Lower lobe of right lung (tissue), 2 donors: ENCODE data around the gene POU2F1. TPM values are rescaled to one million over a fixed set of nuclear protein-coding genes. Genes with fewer than 3 reads are reported as not detected.
A peak's percentile ranks its signal among the peaks of the same experiment; 100 is the strongest.

Experiments
- ATAC-seq, 2 donors: fragments of 200-7000 bp; cut with Tn5 transposase; one replicate each; pipeline ENCODE4 v1.9.1; 2020 to 2022; ENCODE audit warnings: mild to moderate bottlenecking in 2 of 2, moderate library complexity in 2 of 2
- DNase-seq: peaks from one replicate; pipeline ENCODE4 v3.0.0-alpha.2; 2020
- H3K27ac ChIP-seq: fragments of 200-600 bp; one replicate; pipeline ENCODE4 v1.8.0; 2022
- H3K27me3 ChIP-seq: fragments of 200-600 bp; one replicate; pipeline ENCODE4 v1.8.0; 2022; ENCODE audit warnings: low read depth
- H3K36me3 ChIP-seq: fragments of 200-600 bp; one replicate; pipeline ENCODE4 v1.8.0; 2022; ENCODE audit warnings: mild to moderate bottlenecking
- H3K4me1 ChIP-seq: fragments of 200-600 bp; one replicate; pipeline ENCODE4 v1.8.0; 2022
- H3K4me3 ChIP-seq: fragments of 200-600 bp; one replicate; pipeline ENCODE4 v1.8.0; 2022; ENCODE audit warnings: mild to moderate bottlenecking
- H3K9me3 ChIP-seq: fragments of 200-600 bp; one replicate; pipeline ENCODE4 v1.8.0; 2022
- CTCF ChIP-seq: fragments of 200-600 bp; IDR thresholded peaks from one replicate; pipeline ENCODE4 v1.8.0; 2022; ENCODE audit warnings: antibody characterized with exemption, mild to moderate bottlenecking
- intact Hi-C: fragments of 100-400 bp; cut with DNase I; formaldehyde crosslinking; loops from one replicate; pipeline ENCODE4 v1.11.0; 2022
- total RNA-seq: library from RNA; stranded (reverse); fragmentation: NEBNext Ultra II Directional; extraction: Animal tissue kit (Norgen Biotek cat#: 25700); gene quantifications from one replicate; pipeline ENCODE4 v1.2.1, GENCODE V29; 2021
- donor health status: DM: no; HTN: yes; CAD: no; lungs with severe emphysema.

POU2F1 gene
- total RNA-seq, 1 donor from 2014 or later, result 20.1 TPM

- DNase-seq (no peak), ATAC-seq (no peak)
- Histone ChIP-seq H3K27me3 (no peaks in the 10 kb centered on the region), H3K36me3 (peaks cover 24% of the 10 kb centered on the region), H3K9me3 (no peaks in the 10 kb centered on the region), H3K4me1 (no peaks in the 10 kb centered on the region), H3K27ac (no peak overlapping the region), H3K4me3 (no peak overlapping the region)
- TF ChIP-seq CTCF, result no peak
- intact Hi-C loops, result no loop called here
These were observed 149.2 kb downstream of the POU2F1 start for GRCh38 chr1:167369933-167370332.

GRCh38 chr1:167371030-167371429 is 150.3 kb downstream of the POU2F1 start:
- Histone ChIP-seq H3K4me3 (no peak overlapping the region), H3K9me3 (no peaks in the 10 kb centered on the region), H3K27ac (no peak overlapping the region), H3K27me3 (no peaks in the 10 kb centered on the region), H3K4me1 (no peaks in the 10 kb centered on the region), H3K36me3 (peaks cover 18% of the 10 kb centered on the region)
- DNase-seq (no peak), ATAC-seq (no peak)
- intact Hi-C loops, result no loop called here
- no peak for TF ChIP-seq CTCF

GRCh38 chr1:167373398-167373797 is 152.7 kb downstream of the POU2F1 start:
- Histone ChIP-seq H3K36me3 (peaks cover 28% of the 10 kb centered on the region), H3K27ac (no peak overlapping the region), H3K4me3 (no peak overlapping the region), H3K27me3 (no peaks in the 10 kb centered on the region), H3K4me1 (no peaks in the 10 kb centered on the region), H3K9me3 (no peaks in the 10 kb centered on the region)
- DNase-seq (no peak), ATAC-seq (peak in 1 of 2 donors; percentile 31)
- intact Hi-C loops, result no loop called here
- TF ChIP-seq CTCF, result no peak

GRCh38 chr1:167373986-167374385 is 153.3 kb downstream of the POU2F1 start:
- DNase-seq (no peak), ATAC-seq (no peak)
- no peak for TF ChIP-seq CTCF
- no peaks in the 10 kb centered on the region for H3K4me1 ChIP-seq
- H3K4me3 ChIP-seq, result no peak overlapping the region
- no peaks in the 10 kb centered on the region for H3K9me3 ChIP-seq
- H3K36me3 ChIP-seq, result peaks cover 28% of the 10 kb centered on the region
- intact Hi-C loops, result no loop called here
- H3K27ac ChIP-seq, result no peak overlapping the region
- H3K27me3 ChIP-seq, result no peaks in the 10 kb centered on the region

- ATAC-seq, result no peak
- intact Hi-C loops, result no loop called here
- Histone ChIP-seq H3K36me3 (peaks cover 28% of the 10 kb centered on the region), H3K4me3 (no peak overlapping the region), H3K27ac (no peak overlapping the region), H3K27me3 (no peaks in the 10 kb centered on the region), H3K9me3 (no peaks in the 10 kb centered on the region), H3K4me1 (no peaks in the 10 kb centered on the region)
- DNase-seq, result no peak
- no peak for TF ChIP-seq CTCF
These were observed 155.3 kb downstream of the POU2F1 start for GRCh38 chr1:167375949-167376348.
